Measurements from ENCODE around the gene COL9A2.

Gene COL9A2

GRCh38 chr1:40312238-40313205, 4.6 kb downstream of the COL9A2 start:
- H3K36me3 Mint-ChIP-seq, result no peaks in the 10 kb centered on the region
- no peaks in the 10 kb centered on the region for H3K9me3 Mint-ChIP-seq
- peaks cover 24% of the 10 kb centered on the region for H3K4me1 Mint-ChIP-seq
- H3K27me3 Mint-ChIP-seq, result peaks cover 2% of the 10 kb centered on the region
- H3K27ac Mint-ChIP-seq, result no peak overlapping the region
- H3K4me3 Mint-ChIP-seq, result no peak overlapping the region

- Mint-ChIP-seq H3K27me3 (no peaks in the 10 kb centered on the region), H3K9me3 (no peaks in the 10 kb centered on the region), H3K4me3 (no peak overlapping the region), H3K36me3 (no peaks in the 10 kb centered on the region), H3K27ac (no peak overlapping the region), H3K4me1 (peaks cover 22% of the 10 kb centered on the region)
Measured at GRCh38 chr1:40311692-40312091, 5.4 kb downstream of the COL9A2 start.

- Mint-ChIP-seq H3K9me3 (no peaks in the 10 kb centered on the region), H3K36me3 (no peaks in the 10 kb centered on the region), H3K27me3 (no peaks in the 10 kb centered on the region), H3K4me1 (peaks cover 20% of the 10 kb centered on the region), H3K27ac (no peak overlapping the region), H3K4me3 (no peak overlapping the region)
Measured at GRCh38 chr1:40310983-40311642, 6.0 kb downstream of the COL9A2 start.

- H3K4me1 Mint-ChIP-seq, result peaks cover 11% of the 10 kb centered on the region
- H3K9me3 Mint-ChIP-seq, result no peaks in the 10 kb centered on the region
- no peaks in the 10 kb centered on the region for H3K27me3 Mint-ChIP-seq
- no peak overlapping the region for H3K4me3 Mint-ChIP-seq
- H3K27ac Mint-ChIP-seq, result no peak overlapping the region
- H3K36me3 Mint-ChIP-seq, result no peaks in the 10 kb centered on the region
Measured at GRCh38 chr1:40310129-40310461, 7.0 kb downstream of the COL9A2 start.

GRCh38 chr1:40309374-40310128, 7.5 kb downstream of the COL9A2 start:
- H3K27ac Mint-ChIP-seq, result no peak overlapping the region
- H3K36me3 Mint-ChIP-seq, result no peaks in the 10 kb centered on the region
- peaks cover 7% of the 10 kb centered on the region for H3K4me1 Mint-ChIP-seq
- H3K9me3 Mint-ChIP-seq, result no peaks in the 10 kb centered on the region
- no peak overlapping the region for H3K4me3 Mint-ChIP-seq
- H3K27me3 Mint-ChIP-seq, result no peaks in the 10 kb centered on the region

- H3K9me3 Mint-ChIP-seq, result no peaks in the 10 kb centered on the region
- no peaks in the 10 kb centered on the region for H3K27me3 Mint-ChIP-seq
- H3K4me1 Mint-ChIP-seq, result peaks cover 4% of the 10 kb centered on the region
- H3K36me3 Mint-ChIP-seq, result no peaks in the 10 kb centered on the region
- no peak overlapping the region for H3K27ac Mint-ChIP-seq
- no peak overlapping the region for H3K4me3 Mint-ChIP-seq
Measured at GRCh38 chr1:40308036-40308727, 8.9 kb downstream of the COL9A2 start.

GRCh38 chr1:40307186-40307585, 9.9 kb downstream of the COL9A2 start:
- Mint-ChIP-seq H3K36me3 (no peaks in the 10 kb centered on the region), H3K27me3 (no peaks in the 10 kb centered on the region), H3K4me1 (no peaks in the 10 kb centered on the region), H3K9me3 (no peaks in the 10 kb centered on the region), H3K4me3 (no peak overlapping the region), H3K27ac (no peak overlapping the region)

- no peaks in the 10 kb centered on the region for H3K36me3 Mint-ChIP-seq
- no peaks in the 10 kb centered on the region for H3K9me3 Mint-ChIP-seq
- no peak overlapping the region for H3K4me3 Mint-ChIP-seq
- H3K27ac Mint-ChIP-seq, result no peak overlapping the region
- no peaks in the 10 kb centered on the region for H3K4me1 Mint-ChIP-seq
- no peaks in the 10 kb centered on the region for H3K27me3 Mint-ChIP-seq
Measured at GRCh38 chr1:40306296-40306695, 10.8 kb downstream of the COL9A2 start.

GRCh38 chr1:40305871-40306270, 11.2 kb downstream of the COL9A2 start:
- H3K4me3 Mint-ChIP-seq, result no peak overlapping the region
- no peaks in the 10 kb centered on the region for H3K4me1 Mint-ChIP-seq
- H3K27ac Mint-ChIP-seq, result no peak overlapping the region
- no peaks in the 10 kb centered on the region for H3K36me3 Mint-ChIP-seq
- H3K9me3 Mint-ChIP-seq, result no peaks in the 10 kb centered on the region
- H3K27me3 Mint-ChIP-seq, result no peaks in the 10 kb centered on the region

GRCh38 chr1:40305451-40305850, 11.6 kb downstream of the COL9A2 start:
- no peaks in the 10 kb centered on the region for H3K27me3 Mint-ChIP-seq
- no peak overlapping the region for H3K27ac Mint-ChIP-seq
- no peaks in the 10 kb centered on the region for H3K4me1 Mint-ChIP-seq
- no peaks in the 10 kb centered on the region for H3K9me3 Mint-ChIP-seq
- no peaks in the 10 kb centered on the region for H3K36me3 Mint-ChIP-seq
- no peak overlapping the region for H3K4me3 Mint-ChIP-seq

GRCh38 chr1:40303790-40304189, 13.3 kb downstream of the COL9A2 start:
- Mint-ChIP-seq H3K36me3 (no peaks in the 10 kb centered on the region), H3K4me3 (no peak overlapping the region), H3K4me1 (no peaks in the 10 kb centered on the region), H3K9me3 (no peaks in the 10 kb centered on the region), H3K27ac (no peak overlapping the region), H3K27me3 (no peaks in the 10 kb centered on the region)

GRCh38 chr1:40303051-40303771, 13.9 kb downstream of the COL9A2 start:
- Mint-ChIP-seq H3K27me3 (no peaks in the 10 kb centered on the region), H3K27ac (no peak overlapping the region), H3K4me1 (no peaks in the 10 kb centered on the region), H3K4me3 (no peak overlapping the region), H3K36me3 (no peaks in the 10 kb centered on the region), H3K9me3 (no peaks in the 10 kb centered on the region)

GRCh38 chr1:40302475-40302874, 14.6 kb downstream of the COL9A2 start:
- Mint-ChIP-seq H3K36me3 (no peaks in the 10 kb centered on the region), H3K27me3 (no peaks in the 10 kb centered on the region), H3K4me1 (no peaks in the 10 kb centered on the region), H3K4me3 (no peak overlapping the region), H3K9me3 (no peaks in the 10 kb centered on the region), H3K27ac (no peak overlapping the region)

GRCh38 chr1:40301541-40302299, 15.4 kb downstream of the COL9A2 start:
- no peaks in the 10 kb centered on the region for H3K27me3 Mint-ChIP-seq
- H3K36me3 Mint-ChIP-seq, result no peaks in the 10 kb centered on the region
- H3K9me3 Mint-ChIP-seq, result no peaks in the 10 kb centered on the region
- H3K4me3 Mint-ChIP-seq, result no peak overlapping the region
- H3K27ac Mint-ChIP-seq, result no peak overlapping the region
- H3K4me1 Mint-ChIP-seq, result no peaks in the 10 kb centered on the region
